Pancreas (tissue), 10 donors: ENCODE results near the gene CDC37. TPM values are rescaled to one million over a fixed set of nuclear protein-coding genes. Genes with fewer than 3 reads are reported as not detected.

Source experiments
- ATAC-seq, 4 donors: fragments of 200-7000 bp; cut with Tn5 transposase; one replicate each; pipeline versions ENCODE4 v1.8.0 to v1.9.1; 2020; ENCODE audit warnings: mild to moderate bottlenecking in 4 of 4, moderate library complexity in 4 of 4
- DNase-seq, 6 donors: peaks; one replicate each; pipeline ENCODE4 v3.0.0-alpha.2; 2020
- FAIRE-seq: peaks from 2 replicates; lab custom pipeline; 2012; peaks lifted over from hg19 to GRCh38; lab: Jason Lieb, UNC
- H3K27ac ChIP-seq, 4 donors: fragments of 200-600 bp; sonication (generic); 1 replicate in 3 of 4; 2 replicates in 1 of 4; pipeline versions ENCODE4 v1.5.0 to v1.8.0; 2020
- H3K27me3 ChIP-seq, 4 donors: fragments of 200-600 bp; one replicate each; pipeline ENCODE4 v1.8.0; 2021
- H3K36me3 ChIP-seq, 3 donors: fragments of 200-600 bp; sonication (generic) in 1 of 3; one replicate each; pipeline versions ENCODE4 v1.5.0 to v1.8.0; 2020 to 2021
- H3K4me1 ChIP-seq, 3 donors: fragments of 200-600 bp; one replicate each; pipeline ENCODE4 v1.8.0; 2021
- H3K4me3 ChIP-seq, 4 donors: fragments of 200-600 bp; sonication (generic) in 2 of 4; one replicate each; pipeline versions ENCODE4 v1.5.0 to v1.8.0; 2020 to 2021
- H3K9me3 ChIP-seq, 4 donors: fragments of 200-600 bp; one replicate each; pipeline ENCODE4 v1.8.0; 2021
- CTCF ChIP-seq, 4 donors: fragments of 200-600 bp; sonication (generic) in 3 of 4; IDR thresholded peaks; one replicate each; pipeline versions ENCODE4 v1.5.0 to v1.8.0; 2021; ENCODE audit warnings: antibody characterized with exemption in 4 of 4
- WGBS, 2 donors: extraction: QIAGEN DNeasy Blood & Tissue Kit; methylation state at CpG; one replicate each; pipeline ENCODE4 v1.1.7; 2013; 5-methylcytosine and 5-hydroxymethylcytosine counted together
- intact Hi-C, 3 donors: fragments of 100-400 bp; cut with DNase I; formaldehyde crosslinking; loops; one replicate each; pipeline versions ENCODE4 v1.11.1 to v1.14.2; 2022
- polyA plus RNA-seq, 2 donors: library from polyadenylated mRNA; stranded (reverse); fragments of 200-250 nt; gene quantifications; one replicate each; pipeline ENCODE4 v1.2.3, GENCODE V29; 2013
- total RNA-seq, 6 donors: library from RNA; stranded (reverse); fragmentation: NEBNext Ultra II Directional in 4 of 6; extraction: Animal tissue kit (Norgen Biotek cat#: 25700) in 4 of 6; gene quantifications; one replicate each; pipeline versions ENCODE4 v1.2.1 to v1.2.4, GENCODE V29; 2021 to 2023
- donor health status: healthy with polysubstance abuse.
- donor health status: DM: no; HTN: no; CAD: no; lungs with moderate emphysema.
- donor health status: DM: no; HTN: no; CAD: no.
- donor health status: control.
- donor health status: control.
- donor health status: Bipolar disorder and iron deficiency.
- donor health status: DM: yes; HTN: yes; CAD: no.
- donor health status: DM: no; HTN: no; CAD: no.
- donor health status: DM: no; HTN: no; CAD: no.
- donor health status: DM: yes; HTN: yes; CAD: no.

The CDC37 gene
- total and polyA plus RNA-seq, 8 donors: 41.3 to 266 (median 55.2) TPM

DNA sequence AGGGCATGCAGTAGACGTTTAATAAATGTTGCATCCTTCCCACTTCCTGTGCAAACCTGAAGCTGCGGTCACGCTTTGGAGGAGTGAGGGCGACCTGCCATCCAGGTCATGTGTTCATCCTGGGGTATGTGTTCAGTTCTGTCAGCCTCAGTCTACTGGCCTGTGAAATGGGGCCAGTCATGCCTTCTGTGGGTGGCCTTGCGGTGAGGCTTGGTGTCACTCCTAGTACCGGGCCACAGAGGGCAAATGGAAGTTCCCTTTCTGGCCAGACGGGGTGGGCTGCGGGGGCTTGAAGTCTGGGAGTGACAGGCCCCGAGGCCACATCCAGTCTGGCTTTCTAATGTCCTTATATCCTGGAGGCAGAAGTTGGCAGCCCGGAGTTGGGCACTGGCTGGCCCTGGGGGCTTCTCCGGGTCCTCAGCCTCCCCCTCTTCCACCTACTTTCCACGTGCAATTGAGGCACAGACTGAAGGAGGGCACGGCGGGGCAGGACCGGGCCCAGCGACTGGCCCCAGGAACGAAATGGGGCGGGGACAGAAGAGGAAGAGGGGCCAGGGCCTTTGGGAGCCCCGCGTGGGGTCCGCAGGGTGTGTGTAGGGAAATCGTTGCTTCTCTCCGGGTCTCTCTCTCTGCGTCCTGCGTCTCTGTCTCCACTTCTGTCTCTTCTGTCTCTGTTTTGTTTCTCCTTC, 28.1 kb upstream of the CDC37 start:
- H3K36me3 ChIP-seq: no peaks in the 10 kb centered on the region
- peak overlapping the region; percentile 38 to 66 (median 54) for H3K4me3 ChIP-seq
- H3K27me3 ChIP-seq: no peaks in the 10 kb centered on the region
- H3K4me1 ChIP-seq: peaks cover 0 to 15% (median 4%) of the 10 kb centered on the region in 3 donors
- ATAC-seq (peak in 3 of 4 donors; percentile 2 to 10 (median 3)), FAIRE-seq (no peak), DNase-seq (peak in 3 of 6 donors; percentile 44 to 64 (median 51))
- H3K27ac ChIP-seq: peak overlapping the region in 3 of 4 donors; percentile 60 to 75 (median 61)
- 8 to 10% methylated on average over 25 of the region's 25 CpGs for WGBS, 2 donors
- intact Hi-C loops: no loop called here
- TF ChIP-seq CTCF (IDR thresholded peaks at IDR 0.05): no peak
- H3K9me3 ChIP-seq: no peaks in the 10 kb centered on the region

DNA sequence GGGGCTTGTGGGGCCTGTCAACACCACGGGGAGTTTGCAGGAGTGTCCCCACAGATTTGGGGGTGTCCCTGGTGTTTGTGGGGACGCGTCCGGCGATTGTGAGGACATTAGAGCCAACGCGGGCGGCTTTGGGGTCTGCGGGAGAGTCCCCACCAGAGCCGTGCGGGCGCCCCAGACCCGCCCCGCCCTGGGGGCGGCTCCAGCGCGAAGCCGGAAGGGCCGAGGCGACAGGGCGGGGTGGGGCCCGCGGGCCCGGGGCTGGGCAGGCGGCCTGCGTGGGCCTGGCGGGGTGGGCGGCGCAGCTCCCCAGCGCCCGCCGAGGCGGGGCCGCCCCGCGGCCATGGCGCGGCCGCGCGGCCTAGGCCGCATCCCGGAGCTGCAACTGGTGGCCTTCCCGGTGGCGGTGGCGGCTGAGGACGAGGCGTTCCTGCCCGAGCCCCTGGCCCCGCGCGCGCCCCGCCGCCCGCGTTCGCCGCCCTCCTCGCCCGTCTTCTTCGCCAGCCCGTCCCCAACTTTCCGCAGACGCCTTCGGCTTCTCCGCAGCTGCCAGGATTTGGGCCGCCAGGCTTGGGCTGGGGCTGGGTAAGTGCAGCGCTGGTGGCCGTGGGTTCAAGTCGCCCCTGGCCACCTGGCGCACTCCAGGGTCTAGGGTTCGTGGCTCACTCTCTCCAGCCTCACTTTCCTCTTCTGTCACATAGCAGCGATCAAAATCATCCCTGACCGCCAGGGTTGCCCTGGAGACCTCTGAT, 27.3 kb upstream of the CDC37 start:
- intact Hi-C loops: no loop called here
- DNase-seq (peak; percentile 56 to 85 (median 69)), FAIRE-seq (no peak), ATAC-seq (peak; percentile 46 to 69 (median 64))
- TF ChIP-seq CTCF (IDR thresholded peaks at IDR 0.05): no peak
- Histone ChIP-seq H3K36me3 (no peaks in the 10 kb centered on the region), H3K27ac (peak overlapping the region in 3 of 4 donors; percentile 4 to 30 (median 12)), H3K9me3 (no peaks in the 10 kb centered on the region), H3K4me3 (peak overlapping the region; percentile 38 to 66 (median 54)), H3K4me1 (peaks cover 0 to 15% (median 4%) of the 10 kb centered on the region in 3 donors), H3K27me3 (no peaks in the 10 kb centered on the region)
- WGBS, 2 donors: 3 to 4% methylated on average over 28 to 75 of the region's 75 CpGs

DNA sequence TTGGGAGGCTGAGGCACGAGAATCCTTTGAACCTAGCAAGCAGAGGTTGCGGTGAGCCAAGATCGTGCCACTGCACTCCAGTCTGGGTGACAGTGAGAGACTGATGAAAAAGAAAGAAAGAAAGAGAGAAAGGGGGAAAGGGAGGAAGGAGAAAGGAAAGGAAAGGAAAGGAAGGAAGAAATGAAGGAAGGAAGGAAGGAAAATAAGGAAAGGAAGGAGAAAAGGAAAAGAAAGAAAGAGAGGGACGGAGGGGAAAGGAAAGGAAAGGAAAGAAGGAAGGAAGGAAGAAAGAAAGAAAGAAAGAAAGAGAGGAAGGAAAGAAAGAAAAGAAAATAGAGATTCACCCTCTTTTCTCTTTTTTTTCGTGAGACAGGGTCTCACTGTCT, 25.6 kb upstream of the CDC37 start:
- Histone ChIP-seq H3K36me3 (no peaks in the 10 kb centered on the region), H3K4me1 (peaks cover 0 to 27% (median 4%) of the 10 kb centered on the region in 3 donors), H3K9me3 (no peaks in the 10 kb centered on the region), H3K27ac (no peak overlapping the region), H3K27me3 (no peaks in the 10 kb centered on the region), H3K4me3 (no peak overlapping the region)
- WGBS, 2 donors: 75 to 85% methylated on average over 5 of the region's 5 CpGs
- ATAC-seq (no peak), DNase-seq (no peak), FAIRE-seq (no peak)
- no peak for TF ChIP-seq CTCF (IDR thresholded peaks at IDR 0.05)
- intact Hi-C loops: no loop called here

DNA sequence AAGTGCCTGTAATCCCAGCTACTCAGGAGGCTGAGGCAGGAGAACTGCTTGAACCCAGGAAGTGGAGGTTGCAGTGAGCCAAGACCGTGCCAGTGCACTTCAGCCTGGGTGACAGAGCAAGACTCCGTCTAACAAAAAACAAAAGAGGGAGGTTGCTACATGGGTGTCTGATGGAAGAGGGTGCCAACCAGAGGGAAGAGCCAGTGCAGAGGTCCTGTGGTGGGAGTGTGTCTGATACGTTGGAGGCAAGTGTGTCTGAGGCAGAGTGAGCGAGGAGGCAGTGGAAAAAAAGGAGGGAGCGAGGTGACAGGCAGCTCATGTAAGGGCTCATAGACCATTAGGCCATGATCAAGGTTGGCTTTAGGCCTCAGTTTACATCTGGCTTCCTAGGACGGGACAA, 23.8 kb upstream of the CDC37 start:
- H3K4me1 ChIP-seq: peaks cover 0 to 22% (median 0%) of the 10 kb centered on the region in 3 donors
- no peaks in the 10 kb centered on the region for H3K27me3 ChIP-seq
- no peak overlapping the region for H3K27ac ChIP-seq
- FAIRE-seq (no peak), DNase-seq (no peak), ATAC-seq (no peak)
- TF ChIP-seq CTCF (IDR thresholded peaks at IDR 0.05): no peak
- intact Hi-C loops: no loop called here
- H3K9me3 ChIP-seq: no peaks in the 10 kb centered on the region
- no peak overlapping the region for H3K4me3 ChIP-seq
- no peaks in the 10 kb centered on the region for H3K36me3 ChIP-seq
- WGBS, 2 donors: 91 to 97% methylated on average over 5 to 6 of the region's 6 CpGs
